LoVo (cell line): ENCODE results near the gene MYZAP.

Source experiments
- DNase-seq: peaks from one replicate; pipeline ENCODE4 v3.0.0-alpha.2; 2016; ENCODE audit warnings: low spot score

MYZAP gene

DNA sequence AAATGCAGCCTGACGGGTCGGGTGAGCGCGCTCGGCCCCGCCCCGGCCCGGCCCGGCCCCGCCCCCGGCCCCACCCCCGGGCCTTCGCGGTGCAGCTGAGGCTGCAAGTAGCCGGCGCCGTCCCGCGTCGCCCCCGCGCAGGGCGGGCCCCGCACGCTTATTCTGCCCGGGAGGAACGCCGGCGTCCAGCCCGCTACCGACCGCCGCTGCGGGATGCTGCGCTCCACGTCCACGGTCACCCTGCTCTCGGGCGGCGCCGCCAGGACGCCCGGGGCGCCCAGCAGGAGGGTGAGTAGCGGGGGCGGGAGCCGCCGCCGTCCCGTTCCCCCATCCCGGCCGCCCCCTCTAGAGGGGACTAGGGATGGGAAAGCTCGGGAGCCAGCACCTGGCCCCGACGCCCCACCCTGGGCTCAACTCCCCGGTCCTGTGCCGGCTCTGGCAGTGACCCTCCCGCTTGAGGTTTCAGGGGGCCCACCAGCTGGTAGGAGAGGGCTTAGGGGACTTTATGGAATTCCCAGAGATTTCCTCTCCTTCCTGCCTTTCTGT, at the start of gene MYZAP:
MYZAP (plus strand) TSS at position 83 of the 546 bp plus-strand sequence; CDS start at position 214, 131 bp downstream.
- peak; percentile 75 for DNase-seq

DNA sequence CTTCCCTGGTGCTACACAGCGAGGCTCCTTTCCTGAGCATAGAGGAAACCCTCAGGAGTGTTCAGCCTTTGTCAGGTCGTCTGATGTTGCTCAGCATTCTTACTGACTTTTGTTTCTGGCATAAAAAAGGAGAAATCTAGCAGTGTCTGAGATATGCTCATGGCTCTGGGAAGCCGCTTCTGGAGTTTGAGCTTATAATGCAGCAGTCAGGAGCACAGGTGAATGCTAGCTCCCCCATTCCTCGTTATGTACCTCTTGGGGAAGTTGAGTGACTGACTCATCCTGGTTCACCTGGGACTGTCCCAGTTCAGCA, 49.2 kb upstream of the MYZAP start:
- no peak for DNase-seq

DNA sequence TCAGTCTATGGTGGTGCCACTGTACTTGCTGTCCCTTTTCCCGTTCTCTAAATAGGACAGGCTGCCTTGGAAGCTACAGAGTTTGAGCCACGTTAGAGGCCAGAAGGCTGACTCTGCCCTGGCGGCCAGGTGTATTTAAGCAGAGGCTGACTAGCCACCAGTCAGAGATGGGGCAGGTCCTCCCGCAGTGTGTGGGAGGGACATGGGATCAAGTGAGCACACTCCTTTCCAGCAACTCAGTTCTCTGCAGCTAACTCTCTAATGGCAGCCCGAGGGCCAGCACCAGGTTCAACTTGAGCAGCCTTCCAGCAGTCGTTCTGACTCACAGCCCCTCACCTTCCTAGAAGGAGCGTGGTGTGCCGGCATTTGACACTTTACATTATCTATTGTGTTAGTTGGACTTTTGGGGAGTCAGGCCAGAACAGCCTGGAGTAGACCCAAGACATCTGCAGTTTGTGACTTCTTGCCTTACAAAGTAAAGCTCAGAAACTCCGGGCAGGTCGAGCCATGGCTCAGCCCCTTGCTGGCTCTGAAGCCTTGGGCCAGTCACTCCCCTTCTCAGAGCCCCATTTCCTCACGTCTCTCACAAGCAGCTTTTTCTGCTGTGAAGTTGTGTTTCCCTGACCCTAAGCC, 46.7 kb upstream of the MYZAP start:
- DNase-seq: no peak

GRCh38 chr15:57545995-57546394, 45.7 kb upstream of the MYZAP start:
- DNase-seq: no peak

GRCh38 chr15:57547243-57547755, 44.4 kb upstream of the MYZAP start:
- no peak for DNase-seq

GRCh38 chr15:57548351-57548750, 43.4 kb upstream of the MYZAP start:
- no peak for DNase-seq

GRCh38 chr15:57548835-57549234, 42.9 kb upstream of the MYZAP start:
- no peak for DNase-seq

- no peak for DNase-seq
Observed at GRCh38 chr15:57549935-57550334, 41.8 kb upstream of the MYZAP start.

- peak; percentile 52 for DNase-seq
Observed at GRCh38 chr15:57550640-57551039, 41.1 kb upstream of the MYZAP start.

DNA sequence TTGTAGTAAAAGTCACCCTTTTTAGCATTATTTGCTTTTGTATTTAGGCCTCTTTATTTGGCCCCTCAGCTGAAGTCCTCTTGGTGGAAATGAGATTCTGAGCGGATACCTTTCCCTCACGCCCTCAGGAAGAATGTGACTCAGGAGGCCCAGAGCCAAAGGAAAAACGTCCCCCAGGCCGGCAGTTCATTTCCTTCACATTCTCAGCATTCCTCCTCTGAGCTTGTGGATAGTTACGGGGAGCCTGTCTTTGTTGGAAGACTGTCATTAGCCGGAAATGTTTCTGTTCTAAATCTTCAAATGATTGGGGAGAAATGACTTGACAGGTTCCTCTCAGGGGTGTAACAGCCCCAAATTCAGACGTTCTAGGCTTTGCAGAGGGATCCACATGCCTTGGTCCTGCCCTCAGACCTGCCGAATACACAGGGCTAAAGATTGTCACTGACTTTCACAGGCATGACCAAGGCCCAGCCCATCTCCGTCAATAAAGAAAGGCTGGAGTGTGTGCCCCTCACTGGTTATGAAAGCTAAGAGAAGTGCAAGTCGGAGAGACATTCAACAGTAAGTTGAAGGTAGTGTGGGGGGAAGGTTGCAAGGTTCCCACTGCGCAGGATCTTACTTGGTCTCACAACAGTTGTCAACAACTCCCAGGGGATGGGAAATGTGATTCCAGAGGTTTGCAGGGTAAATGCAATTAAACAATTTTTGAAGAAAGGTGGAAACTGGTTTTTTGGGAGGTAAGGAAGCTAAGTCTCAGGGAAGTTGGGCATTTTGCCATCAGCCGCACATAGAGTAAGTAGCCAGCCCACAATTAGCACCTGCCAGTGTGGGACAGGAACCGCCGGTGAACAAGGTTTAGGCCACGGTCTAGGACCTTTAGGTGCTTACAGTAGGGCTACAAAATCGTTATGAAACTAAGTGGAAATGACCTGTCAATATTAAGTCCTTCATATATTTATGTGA, 39.7 kb upstream of the MYZAP start:
- DNase-seq: peak; percentile 77

GRCh38 chr15:57552678-57553334, 38.9 kb upstream of the MYZAP start:
- DNase-seq: no peak

- no peak for DNase-seq
Observed at GRCh38 chr15:57553526-57553925, 38.2 kb upstream of the MYZAP start.

DNA sequence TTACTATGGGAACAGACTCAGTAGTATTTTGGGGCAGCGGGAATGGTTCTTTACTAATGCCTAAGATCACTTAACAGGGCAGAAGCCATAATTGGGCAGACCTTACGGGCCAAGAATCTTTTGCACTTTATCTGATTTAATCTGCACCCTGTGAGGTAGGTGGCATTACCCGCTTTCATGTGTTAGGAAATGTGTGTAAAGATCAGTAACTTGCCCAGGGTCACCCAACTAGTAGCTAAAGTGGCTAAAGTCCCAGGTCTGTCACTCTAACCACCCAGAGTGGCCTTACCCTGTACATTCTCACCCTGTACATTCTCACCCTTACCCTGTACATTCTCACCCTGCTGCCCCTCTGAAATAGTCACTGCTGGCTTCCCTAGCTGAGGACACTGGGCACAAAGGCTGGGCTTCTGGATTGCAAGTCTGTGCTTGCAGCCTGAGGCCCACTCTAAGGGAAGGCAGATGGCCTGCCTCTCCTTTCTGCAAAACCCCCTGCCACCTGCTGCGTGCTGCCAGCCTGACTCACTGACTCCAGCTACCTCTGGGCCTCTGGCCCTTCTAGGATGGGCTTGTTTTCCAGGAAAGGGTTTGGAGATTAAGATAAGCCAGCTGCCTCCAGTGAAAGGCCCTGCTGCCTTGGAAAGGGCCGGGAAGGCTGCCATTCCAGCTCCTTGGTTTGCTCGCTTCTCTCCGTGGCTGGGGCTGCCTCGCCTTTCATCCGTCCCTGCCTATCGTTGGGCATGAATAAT, 37.5 kb upstream of the MYZAP start:
- no peak for DNase-seq

DNA sequence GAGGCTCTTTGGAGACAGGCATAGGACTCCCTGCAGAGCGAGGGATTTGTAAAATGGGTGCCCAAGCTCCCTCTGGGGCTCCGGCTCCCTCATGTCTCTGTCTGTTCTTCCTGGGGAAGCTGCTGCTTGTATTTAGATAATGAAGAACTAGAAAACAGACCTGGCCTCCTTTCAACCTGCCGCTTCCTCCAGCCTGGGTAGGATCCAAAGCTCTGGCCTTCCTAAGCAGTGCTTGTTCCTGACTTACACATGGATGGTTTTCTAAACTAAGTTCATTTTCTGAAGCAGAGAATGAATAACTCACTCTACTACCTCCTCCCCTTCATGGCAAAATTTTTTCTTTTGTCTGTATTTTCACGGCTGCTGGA, 36.9 kb upstream of the MYZAP start:
- DNase-seq: no peak

GRCh38 chr15:57555270-57555669, 36.4 kb upstream of the MYZAP start:
- DNase-seq: no peak

GRCh38 chr15:57556040-57556439, 35.7 kb upstream of the MYZAP start:
- DNase-seq: no peak

GRCh38 chr15:57557267-57557666, 34.4 kb upstream of the MYZAP start:
- DNase-seq: no peak

GRCh38 chr15:57557810-57558209, 33.9 kb upstream of the MYZAP start:
- no peak for DNase-seq

GRCh38 chr15:57559875-57560274, 31.8 kb upstream of the MYZAP start:
- peak; percentile 81 for DNase-seq

DNA sequence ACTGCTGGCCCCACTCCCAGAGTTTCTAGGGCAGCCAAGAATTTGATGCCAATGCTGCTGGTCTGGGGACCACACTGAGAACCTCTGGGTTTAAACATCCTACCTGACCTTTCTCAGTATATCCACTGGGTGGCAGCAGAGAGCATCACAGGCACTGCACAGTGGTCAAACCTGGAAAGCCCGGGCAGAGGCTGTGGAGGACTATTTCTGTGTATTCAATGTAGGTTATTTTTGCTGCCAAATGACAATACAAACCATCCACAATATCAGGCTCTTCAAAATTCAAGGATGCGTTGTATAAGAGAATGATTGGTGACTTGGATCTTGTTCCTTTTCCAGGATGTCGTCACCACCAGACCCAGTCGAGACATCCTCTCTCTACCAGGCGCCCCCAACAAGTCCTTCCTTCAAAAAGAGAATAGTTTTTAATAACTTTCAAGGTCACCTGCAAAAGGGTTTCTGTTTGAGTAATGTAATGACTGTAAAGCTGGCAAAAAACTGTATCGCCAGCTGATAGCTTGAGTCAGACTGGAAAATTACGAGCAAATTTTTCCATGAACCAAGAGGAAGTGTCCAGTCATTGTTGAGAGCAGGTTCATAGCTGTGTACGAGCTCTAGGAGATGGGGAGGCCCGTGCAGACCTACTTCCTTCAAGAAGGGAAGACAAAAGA, 30.5 kb upstream of the MYZAP start:
- peak; percentile 90 for DNase-seq

DNA sequence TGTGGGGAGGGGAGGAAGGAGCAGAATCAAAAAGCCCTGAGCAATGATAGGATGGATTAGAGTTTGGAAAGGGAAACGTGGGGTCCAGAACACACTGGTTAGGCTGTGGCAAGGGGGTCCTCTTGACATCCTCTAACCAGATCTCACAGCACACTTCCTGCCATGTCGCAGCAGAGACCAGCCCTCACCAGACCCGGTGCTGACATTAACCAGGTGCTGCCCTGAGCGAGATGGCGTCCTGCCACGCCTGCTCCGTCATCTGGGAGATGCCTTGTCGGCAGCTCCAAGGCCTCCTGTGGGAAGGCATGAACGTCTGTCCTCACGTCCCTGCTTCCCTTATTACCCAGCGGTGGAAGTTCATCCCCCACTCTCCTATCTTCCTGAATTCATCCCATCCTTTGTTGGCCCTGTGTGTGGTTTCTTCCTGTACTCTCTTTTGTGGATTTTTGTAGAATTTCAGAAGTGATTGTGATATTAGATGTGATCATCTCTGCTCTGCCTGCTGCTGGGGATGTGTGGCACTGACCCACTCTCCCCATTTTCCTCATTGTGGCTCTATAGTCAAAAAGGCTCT, 29.4 kb upstream of the MYZAP start:
- no peak for DNase-seq
